Measurements from ENCODE around the gene KCNAB1. TPM values are rescaled to one million over a fixed set of nuclear protein-coding genes. Genes with fewer than 3 reads are reported as not detected.

Gene KCNAB1
- polyA plus RNA-seq, 1 donor (not counting 4 experiments of a cell fraction or from before 2014, with no cell fraction given): 0.03 TPM

DNA sequence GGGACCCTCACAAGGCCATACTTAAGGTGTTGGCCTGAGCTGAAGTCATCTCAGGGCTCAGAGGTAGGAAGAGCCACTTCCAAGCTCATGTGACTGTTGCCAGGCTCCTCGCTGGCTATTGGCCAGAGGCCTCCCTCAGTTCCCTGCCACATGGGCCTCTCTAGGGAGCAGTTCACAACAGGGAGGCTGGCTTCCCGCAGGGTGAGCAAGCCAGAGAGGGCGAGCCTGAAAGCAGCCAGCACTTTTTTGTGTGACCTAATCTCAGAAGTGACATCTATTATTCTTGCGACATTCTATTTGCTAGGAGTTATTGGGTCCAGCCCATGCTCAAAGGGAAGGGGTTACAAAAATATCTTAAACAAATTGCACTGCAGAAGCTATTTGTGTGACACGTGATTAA, 233.2 kb downstream of the KCNAB1 start:
- Histone ChIP-seq H3K27me3 (ENCODE audit: control insufficient read depth, extremely low read depth, insufficient read depth, low read length) (no peaks in the 10 kb centered on the region), H3K9me3 (ENCODE audit: control insufficient read depth, low read depth, low read length) (no peaks in the 10 kb centered on the region), H3K27ac (ENCODE audit: control insufficient read depth, insufficient read depth, low read length) (no peak overlapping the region), H2AFZ (ENCODE audit: control insufficient read depth, low read length) (no peak overlapping the region), H3K4me2 (ENCODE audit: control insufficient read depth, extremely low read depth, insufficient read depth, low read depth, low read length) (no peak overlapping the region), H3K9ac (ENCODE audit: control insufficient read depth, extremely low read depth, insufficient read depth, low read length) (no peak overlapping the region), H4K20me1 (ENCODE audit: control insufficient read depth, extremely low read depth, insufficient read depth, low read length) (no peaks in the 10 kb centered on the region), H3K36me3 (ENCODE audit: control insufficient read depth in 2 of 2, extremely low read depth in 1 of 2, insufficient read depth in 2 of 2, low read length in 2 of 2) (no peaks in the 10 kb centered on the region), H3K4me1 (ENCODE audit: control insufficient read depth, extremely low read depth, insufficient read depth, low read length) (no peaks in the 10 kb centered on the region), H3K4me3 (ENCODE audit: control insufficient read depth in 2 of 3, extremely low read depth in 1 of 3, insufficient read depth in 2 of 3, low read depth in 1 of 3, low read length in 3 of 3) (no peak overlapping the region), H3K9me1 (ENCODE audit: control insufficient read depth, extremely low read depth, insufficient read depth, low read length) (no peaks in the 10 kb centered on the region), H3K79me2 (ENCODE audit: control insufficient read depth, insufficient read depth, low read length) (no peaks in the 10 kb centered on the region)
- DNase-seq (ENCODE audit: low read depth, low spot score): no peak
- TF ChIP-seq EZH2 (IDR thresholded peaks at IDR 0.05; ENCODE audit: low read length): no peak
- TF ChIP-seq, protein P1, sequence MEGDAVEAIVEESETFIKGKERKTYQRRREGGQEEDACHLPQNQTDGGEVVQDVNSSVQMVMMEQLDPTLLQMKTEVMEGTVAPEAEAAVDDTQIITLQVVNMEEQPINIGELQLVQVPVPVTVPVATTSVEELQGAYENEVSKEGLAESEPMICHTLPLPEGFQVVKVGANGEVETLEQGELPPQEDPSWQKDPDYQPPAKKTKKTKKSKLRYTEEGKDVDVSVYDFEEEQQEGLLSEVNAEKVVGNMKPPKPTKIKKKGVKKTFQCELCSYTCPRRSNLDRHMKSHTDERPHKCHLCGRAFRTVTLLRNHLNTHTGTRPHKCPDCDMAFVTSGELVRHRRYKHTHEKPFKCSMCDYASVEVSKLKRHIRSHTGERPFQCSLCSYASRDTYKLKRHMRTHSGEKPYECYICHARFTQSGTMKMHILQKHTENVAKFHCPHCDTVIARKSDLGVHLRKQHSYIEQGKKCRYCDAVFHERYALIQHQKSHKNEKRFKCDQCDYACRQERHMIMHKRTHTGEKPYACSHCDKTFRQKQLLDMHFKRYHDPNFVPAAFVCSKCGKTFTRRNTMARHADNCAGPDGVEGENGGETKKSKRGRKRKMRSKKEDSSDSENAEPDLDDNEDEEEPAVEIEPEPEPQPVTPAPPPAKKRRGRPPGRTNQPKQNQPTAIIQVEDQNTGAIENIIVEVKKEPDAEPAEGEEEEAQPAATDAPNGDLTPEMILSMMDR (optimal IDR thresholded peaks at IDR 0.05 in 1 of 3, IDR thresholded peaks at IDR 0.05 in 1 of 3, conservative IDR thresholded peaks at IDR 0.05 in 1 of 3; ENCODE audit: extremely low read depth in 1 of 3, insufficient read depth in 2 of 3, low read length in 3 of 3): no peak
- FAIRE-seq: no peak
- dilution Hi-C loops (cut with MboI; ENCODE audit: extremely low pct_ligation_motif_present, low sequenced_read_pairs): no loop called here

DNA sequence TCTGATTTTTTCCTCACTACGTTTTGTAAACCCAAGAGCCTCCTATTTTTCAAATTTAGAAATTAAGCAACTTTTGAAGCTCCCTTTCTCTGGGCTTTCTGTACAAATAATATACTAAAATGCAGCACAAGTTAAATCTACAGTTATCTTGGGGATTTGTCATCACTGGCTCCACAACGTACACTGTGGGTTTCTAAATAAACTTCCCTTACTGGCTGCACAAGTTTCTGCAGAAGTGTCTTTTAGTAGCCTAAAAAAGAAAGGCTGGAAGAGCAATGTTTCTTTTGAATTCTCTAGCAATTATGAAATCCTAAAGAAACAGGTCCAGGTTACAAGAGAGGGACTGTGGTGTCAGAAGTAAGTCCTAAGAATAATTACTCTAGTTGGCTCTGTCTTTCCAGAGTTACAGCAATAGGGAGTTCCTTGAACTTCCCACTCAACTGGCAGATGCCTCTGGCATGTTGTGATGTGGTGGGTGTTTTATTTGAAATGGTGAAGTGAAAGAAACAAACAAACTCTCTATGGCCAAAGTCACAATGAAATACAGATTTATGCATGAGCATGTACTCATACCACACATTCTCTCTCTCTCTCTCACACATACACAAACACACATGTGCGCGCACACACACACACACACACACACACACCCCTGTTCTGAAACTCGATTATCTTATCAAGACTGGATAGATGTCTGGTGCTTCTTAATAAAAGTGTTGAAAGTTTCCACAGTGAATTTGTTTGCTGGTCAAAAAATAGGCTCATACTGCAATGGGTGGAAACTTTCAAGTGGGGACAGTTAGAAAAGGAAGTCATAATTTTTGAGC, 236.4 kb downstream of the KCNAB1 start:
- no peak overlapping the region for H2AFZ ChIP-seq (ENCODE audit: control insufficient read depth, low read length)
- no peaks in the 10 kb centered on the region for H3K79me2 ChIP-seq (ENCODE audit: control insufficient read depth, insufficient read depth, low read length)
- no peaks in the 10 kb centered on the region for H3K9me3 ChIP-seq (ENCODE audit: control insufficient read depth, low read depth, low read length)
- no peak for DNase-seq (ENCODE audit: low read depth, low spot score)
- H3K4me2 ChIP-seq (ENCODE audit: control insufficient read depth, extremely low read depth, insufficient read depth, low read depth, low read length): no peak overlapping the region
- no peaks in the 10 kb centered on the region for H3K4me1 ChIP-seq (ENCODE audit: control insufficient read depth, extremely low read depth, insufficient read depth, low read length)
- no peak overlapping the region for H3K9ac ChIP-seq (ENCODE audit: control insufficient read depth, extremely low read depth, insufficient read depth, low read length)
- no peak overlapping the region for H3K4me3 ChIP-seq (ENCODE audit: control insufficient read depth in 2 of 3, extremely low read depth in 1 of 3, insufficient read depth in 2 of 3, low read depth in 1 of 3, low read length in 3 of 3)
- FAIRE-seq: no peak
- no peaks in the 10 kb centered on the region for H4K20me1 ChIP-seq (ENCODE audit: control insufficient read depth, extremely low read depth, insufficient read depth, low read length)
- H3K9me1 ChIP-seq (ENCODE audit: control insufficient read depth, extremely low read depth, insufficient read depth, low read length): no peaks in the 10 kb centered on the region
- TF ChIP-seq, protein P1 (optimal IDR thresholded peaks at IDR 0.05 in 1 of 3, IDR thresholded peaks at IDR 0.05 in 1 of 3, conservative IDR thresholded peaks at IDR 0.05 in 1 of 3; ENCODE audit: extremely low read depth in 1 of 3, insufficient read depth in 2 of 3, low read length in 3 of 3): no peak
- TF ChIP-seq EZH2 (IDR thresholded peaks at IDR 0.05; ENCODE audit: low read length): no peak
- dilution Hi-C loops (cut with MboI; ENCODE audit: extremely low pct_ligation_motif_present, low sequenced_read_pairs): no loop called here
- no peak overlapping the region for H3K27ac ChIP-seq (ENCODE audit: control insufficient read depth, insufficient read depth, low read length)
- no peaks in the 10 kb centered on the region for H3K36me3 ChIP-seq (ENCODE audit: control insufficient read depth in 2 of 2, extremely low read depth in 1 of 2, insufficient read depth in 2 of 2, low read length in 2 of 2)
- no peaks in the 10 kb centered on the region for H3K27me3 ChIP-seq (ENCODE audit: control insufficient read depth, extremely low read depth, insufficient read depth, low read length)

All from keratinocyte (primary cell).